ENCODE data around the gene PTDSS2.

Gene PTDSS2

DNA sequence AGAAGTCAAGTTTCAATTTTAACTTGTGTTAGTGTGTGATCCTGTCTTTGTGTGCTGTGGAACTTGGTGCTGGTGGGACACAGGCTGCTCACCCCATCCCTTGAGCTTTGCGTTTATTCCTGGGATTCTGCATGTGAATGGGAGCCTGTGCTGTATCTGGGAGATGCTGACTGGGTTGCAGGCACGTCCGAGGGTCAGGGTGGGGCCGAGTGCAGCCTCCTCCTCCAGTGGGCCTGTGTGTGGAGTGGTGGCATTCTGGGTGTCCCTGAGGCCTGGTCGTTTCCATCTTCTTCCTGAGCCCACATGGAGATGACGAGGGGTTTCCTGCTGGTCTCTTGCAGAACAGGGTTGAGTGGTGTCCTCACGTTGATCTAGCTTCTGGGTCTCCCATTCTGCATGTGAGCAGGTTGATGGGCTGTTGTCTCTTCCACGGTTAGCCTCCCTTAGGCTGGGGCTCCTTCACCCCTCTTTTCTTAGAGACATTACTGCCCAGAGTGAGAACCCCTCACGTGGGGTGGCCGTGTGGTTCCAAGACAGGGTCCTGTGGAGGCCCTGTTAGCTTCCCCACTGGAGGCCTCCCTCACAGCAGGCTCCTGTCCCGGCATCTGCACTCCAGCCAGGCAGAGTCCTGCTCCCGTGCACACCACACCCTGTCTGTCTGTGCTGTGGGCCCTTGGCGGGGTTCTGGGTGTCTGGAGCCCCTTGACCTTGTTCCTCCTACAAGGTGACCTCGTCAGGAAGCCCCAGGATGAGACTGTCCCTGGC is 4.9 kb downstream of the PTDSS2 start:
- H3K9ac ChIP-seq (ENCODE audit: low read length), result no peak overlapping the region
- no peaks in the 10 kb centered on the region for H4K20me1 ChIP-seq (ENCODE audit: insufficient read depth, low read length)
- no peaks in the 10 kb centered on the region for H3F3A ChIP-seq (ENCODE audit: insufficient read depth, low read length)
- no peaks in the 10 kb centered on the region for H3K27me3 ChIP-seq (ENCODE audit: insufficient read depth, low read length)
- H3K4me2 ChIP-seq (ENCODE audit: low read length), result no peak overlapping the region
- H3K9me3 ChIP-seq (ENCODE audit: low read length), result no peaks in the 10 kb centered on the region
- H3K36me3 ChIP-seq (ENCODE audit: insufficient read depth, low read length), result peaks cover 8% of the 10 kb centered on the region
- TF ChIP-seq, protein P1, sequence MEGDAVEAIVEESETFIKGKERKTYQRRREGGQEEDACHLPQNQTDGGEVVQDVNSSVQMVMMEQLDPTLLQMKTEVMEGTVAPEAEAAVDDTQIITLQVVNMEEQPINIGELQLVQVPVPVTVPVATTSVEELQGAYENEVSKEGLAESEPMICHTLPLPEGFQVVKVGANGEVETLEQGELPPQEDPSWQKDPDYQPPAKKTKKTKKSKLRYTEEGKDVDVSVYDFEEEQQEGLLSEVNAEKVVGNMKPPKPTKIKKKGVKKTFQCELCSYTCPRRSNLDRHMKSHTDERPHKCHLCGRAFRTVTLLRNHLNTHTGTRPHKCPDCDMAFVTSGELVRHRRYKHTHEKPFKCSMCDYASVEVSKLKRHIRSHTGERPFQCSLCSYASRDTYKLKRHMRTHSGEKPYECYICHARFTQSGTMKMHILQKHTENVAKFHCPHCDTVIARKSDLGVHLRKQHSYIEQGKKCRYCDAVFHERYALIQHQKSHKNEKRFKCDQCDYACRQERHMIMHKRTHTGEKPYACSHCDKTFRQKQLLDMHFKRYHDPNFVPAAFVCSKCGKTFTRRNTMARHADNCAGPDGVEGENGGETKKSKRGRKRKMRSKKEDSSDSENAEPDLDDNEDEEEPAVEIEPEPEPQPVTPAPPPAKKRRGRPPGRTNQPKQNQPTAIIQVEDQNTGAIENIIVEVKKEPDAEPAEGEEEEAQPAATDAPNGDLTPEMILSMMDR (IDR thresholded peaks at IDR 0.05; ENCODE audit: low read length), result no peak
- no peak for TF ChIP-seq EZH2 (IDR thresholded peaks at IDR 0.05; ENCODE audit: borderline replicate concordance, low read length)
- H3K79me2 ChIP-seq (ENCODE audit: insufficient read depth, low read length), result no peaks in the 10 kb centered on the region
- H2AFZ ChIP-seq (ENCODE audit: low read length), result no peak overlapping the region
- no peak overlapping the region for H3K4me3 ChIP-seq (ENCODE audit: low read depth, low read length, poor library complexity, severe bottlenecking)
- no peak overlapping the region for H3K27ac ChIP-seq (ENCODE audit: low read depth, low read length, poor library complexity, severe bottlenecking)
- H3K9me2 ChIP-seq (ENCODE audit: low read depth, low read length), result no peaks in the 10 kb centered on the region
- H3K4me1 ChIP-seq (ENCODE audit: insufficient read depth, low read length, severe bottlenecking), result peaks cover 22% of the 10 kb centered on the region

DNA sequence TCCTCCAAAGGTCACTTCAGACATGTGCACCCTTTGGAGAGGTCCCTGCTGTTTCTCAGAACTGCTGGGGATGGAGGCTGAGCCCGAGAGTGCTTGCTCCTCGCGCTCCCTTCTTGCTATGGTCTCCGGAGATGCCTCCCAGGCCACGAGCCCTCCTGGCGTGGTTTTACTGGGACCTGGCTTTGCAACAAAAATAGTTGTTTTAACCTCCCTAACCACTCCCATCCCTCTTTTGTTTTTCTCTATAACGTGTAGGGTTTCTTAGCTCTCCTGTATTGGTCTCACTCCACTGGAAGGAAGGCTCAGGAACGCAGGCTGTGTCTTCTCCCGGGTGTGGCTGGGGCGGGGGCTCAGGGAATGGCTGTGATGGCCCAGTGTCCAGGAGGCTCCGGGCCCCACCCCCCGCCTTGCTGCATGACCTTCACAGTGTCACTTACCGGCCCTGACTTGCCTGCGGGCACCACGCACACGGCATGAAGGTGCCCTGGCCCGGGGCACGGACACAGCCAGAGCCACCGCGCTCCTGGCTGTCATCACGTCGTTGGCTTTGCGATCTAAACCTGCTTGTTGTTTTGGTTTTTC is 5.6 kb downstream of the PTDSS2 start:
- Histone ChIP-seq H2AFZ (ENCODE audit: low read length) (no peak overlapping the region), H3F3A (ENCODE audit: insufficient read depth, low read length) (no peaks in the 10 kb centered on the region), H3K27ac (ENCODE audit: low read depth, low read length, poor library complexity, severe bottlenecking) (no peak overlapping the region), H3K36me3 (ENCODE audit: insufficient read depth, low read length) (peaks cover 8% of the 10 kb centered on the region), H3K4me1 (ENCODE audit: insufficient read depth, low read length, severe bottlenecking) (peaks cover 22% of the 10 kb centered on the region), H3K79me2 (ENCODE audit: insufficient read depth, low read length) (no peaks in the 10 kb centered on the region), H3K27me3 (ENCODE audit: insufficient read depth, low read length) (no peaks in the 10 kb centered on the region), H3K9ac (ENCODE audit: low read length) (no peak overlapping the region), H3K9me2 (ENCODE audit: low read depth, low read length) (no peaks in the 10 kb centered on the region), H3K4me3 (ENCODE audit: low read depth, low read length, poor library complexity, severe bottlenecking) (no peak overlapping the region), H3K9me3 (ENCODE audit: low read length) (no peaks in the 10 kb centered on the region), H3K4me2 (ENCODE audit: low read length) (no peak overlapping the region), H4K20me1 (ENCODE audit: insufficient read depth, low read length) (no peaks in the 10 kb centered on the region)
- no peak for TF ChIP-seq EZH2 (IDR thresholded peaks at IDR 0.05; ENCODE audit: borderline replicate concordance, low read length)
- TF ChIP-seq, protein P1 (IDR thresholded peaks at IDR 0.05; ENCODE audit: low read length), result no peak

DNA sequence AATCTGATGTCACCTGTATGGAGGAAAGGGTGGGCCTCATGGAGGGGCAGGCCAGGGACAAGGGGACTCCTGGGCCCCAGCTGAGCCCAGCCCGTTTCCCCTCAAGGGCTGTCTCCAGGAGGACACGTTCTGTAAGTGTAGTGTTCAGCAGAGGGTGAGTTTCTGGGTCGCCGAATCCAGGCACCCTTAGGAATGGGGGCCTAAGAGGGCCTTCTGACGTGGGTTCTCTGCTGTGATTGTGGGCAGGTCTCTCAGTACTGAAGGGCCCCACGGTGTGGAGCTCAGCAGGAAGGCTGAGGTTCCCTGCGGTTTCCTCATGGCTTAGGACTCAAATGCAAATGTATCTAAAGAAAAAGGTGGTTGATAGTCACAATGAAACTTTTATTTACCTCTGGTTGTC is 6.5 kb downstream of the PTDSS2 start:
- no peaks in the 10 kb centered on the region for H3K9me2 ChIP-seq (ENCODE audit: low read depth, low read length)
- no peak overlapping the region for H3K27ac ChIP-seq (ENCODE audit: low read depth, low read length, poor library complexity, severe bottlenecking)
- H3K36me3 ChIP-seq (ENCODE audit: insufficient read depth, low read length), result peaks cover 8% of the 10 kb centered on the region
- no peaks in the 10 kb centered on the region for H3F3A ChIP-seq (ENCODE audit: insufficient read depth, low read length)
- H2AFZ ChIP-seq (ENCODE audit: low read length), result no peak overlapping the region
- no peaks in the 10 kb centered on the region for H3K9me3 ChIP-seq (ENCODE audit: low read length)
- TF ChIP-seq, protein P1 (IDR thresholded peaks at IDR 0.05; ENCODE audit: low read length), result no peak
- no peak for TF ChIP-seq EZH2 (IDR thresholded peaks at IDR 0.05; ENCODE audit: borderline replicate concordance, low read length)
- no peak overlapping the region for H3K4me2 ChIP-seq (ENCODE audit: low read length)
- H3K4me1 ChIP-seq (ENCODE audit: insufficient read depth, low read length, severe bottlenecking), result peaks cover 14% of the 10 kb centered on the region
- no peak overlapping the region for H3K9ac ChIP-seq (ENCODE audit: low read length)
- no peaks in the 10 kb centered on the region for H3K27me3 ChIP-seq (ENCODE audit: insufficient read depth, low read length)
- H4K20me1 ChIP-seq (ENCODE audit: insufficient read depth, low read length), result no peaks in the 10 kb centered on the region
- no peak overlapping the region for H3K4me3 ChIP-seq (ENCODE audit: low read depth, low read length, poor library complexity, severe bottlenecking)
- H3K79me2 ChIP-seq (ENCODE audit: insufficient read depth, low read length), result no peaks in the 10 kb centered on the region
